ENCODE results near the gene MTHFSD. TPM values are rescaled to one million over a fixed set of nuclear protein-coding genes. Genes with fewer than 3 reads are reported as not detected.

MTHFSD gene
- polyA plus RNA-seq, 1 of the 3 experiments (the other 2 are of a cell fraction) = 15.6 TPM

GRCh38 chr16:86542756-86543750 lies 12.0 kb downstream of the MTHFSD start:
- no peak for DNase-seq
- H3K79me2 ChIP-seq (ENCODE audit: insufficient read depth) = no peaks in the 10 kb centered on the region
- no peak overlapping the region for H3K9ac ChIP-seq
- H3K9me3 ChIP-seq = no peaks in the 10 kb centered on the region
- H3F3A ChIP-seq (replicated peaks; ENCODE audit: insufficient read depth) = peaks cover 1% of the 10 kb centered on the region
- H3K36me3 ChIP-seq (replicated peaks in 1 of 2; ENCODE audit: control insufficient read depth in 1 of 2, insufficient read depth in 2 of 2, low read length in 1 of 2) = peaks cover 18 to 70% of the 10 kb centered on the region in 2 experiments
- no peak overlapping the region for H3K4me3 ChIP-seq (ENCODE audit: low read depth in 2 of 2, low read length in 1 of 2)
- H4K20me1 ChIP-seq (ENCODE audit: insufficient read depth) = no peaks in the 10 kb centered on the region
- ChIA-PET POLR2A (no interaction called here), CTCF (interaction anchor here (0.6 to 1.1 kb wide), 3 partner anchors 23 to 759 kb away, joined by 3 read pairs; no protein-coding TSS in a partner anchor)
- H3K27ac ChIP-seq (ENCODE audit: low read depth in 2 of 2, low read length in 1 of 2) = no peak overlapping the region
- H3K27me3 ChIP-seq (ENCODE audit: insufficient read depth) = no peaks in the 10 kb centered on the region
- H3K4me1 ChIP-seq (ENCODE audit: control insufficient read depth in 1 of 2, insufficient read depth in 2 of 2, low read depth in 1 of 2, low read length in 1 of 2) = no peaks in the 10 kb centered on the region
- H2AFZ ChIP-seq (ENCODE audit: low read depth) = no peak overlapping the region
- H3K4me2 ChIP-seq = no peak overlapping the region
- H3K9me2 ChIP-seq = no peaks in the 10 kb centered on the region
- 94% methylated on average over 18 of the region's 21 CpGs for WGBS (ENCODE audit: low lambda C conversion rate)
- TF ChIP-seq MAX (IDR thresholded peaks at IDR 0.05; ENCODE audit: low read depth) (no peak), MXI1 (IDR thresholded peaks at IDR 0.05; ENCODE audit: low read depth, low read length) (no peak), SIN3A (IDR thresholded peaks at IDR 0.05; ENCODE audit: borderline replicate concordance, low read depth, low read length) (no peak), TEAD4 (IDR thresholded peaks at IDR 0.05; ENCODE audit: borderline replicate concordance, insufficient read depth) (no peak), PBX3 (IDR thresholded peaks at IDR 0.05) (no peak), GATA2 (CRISPR knock-in tag; IDR thresholded peaks at IDR 0.05) (no peak), CHD2 (IDR thresholded peaks at IDR 0.05; ENCODE audit: low read length, partially characterized antibody) (no peak), FOSL2 (IDR thresholded peaks at IDR 0.05; ENCODE audit: borderline replicate concordance, low read depth) (no peak), JUND (IDR thresholded peaks at IDR 0.05) (no peak), USF2 (IDR thresholded peaks at IDR 0.05; ENCODE audit: borderline replicate concordance, low read depth, low read length) (no peak), YY1 (IDR thresholded peaks at IDR 0.05; ENCODE audit: low read depth) (no peak), RFX5 (IDR thresholded peaks at IDR 0.05; ENCODE audit: low read length) (no peak), RXRA (IDR thresholded peaks at IDR 0.05; ENCODE audit: borderline replicate concordance, low read depth) (no peak), ELF1 (IDR thresholded peaks at IDR 0.05) (no peak), CTCF (IDR thresholded peaks at IDR 0.05) (no peak), TCF12 (IDR thresholded peaks at IDR 0.05) (no peak), FOXM1 (IDR thresholded peaks at IDR 0.05; ENCODE audit: low read depth) (no peak), FOXJ3 (CRISPR knock-in tag; IDR thresholded peaks at IDR 0.05) (no peak), POLR2AphosphoS5 (IDR thresholded peaks at IDR 0.05; ENCODE audit: low read depth, low read length) (no peak)
